Inflammatory macrophage (primary cell): ENCODE measurements around the gene PRR29.

Source experiments
- DNase-seq, 2 donors: peaks; one replicate each; pipeline ENCODE4 v3.0.0-alpha.2; 2020 to 2022

Gene PRR29

GRCh38 chr17:64048805-64049204 is 50.7 kb downstream of the PRR29 start:
- no peak for DNase-seq

- DNase-seq: no peak
These were observed 53.0 kb downstream of the PRR29 start for GRCh38 chr17:64051153-64051552.

- DNase-seq: no peak
These were observed 55.0 kb downstream of the PRR29 start for GRCh38 chr17:64053101-64053500.
